HG03521 (cell line): Measurements from ENCODE around the gene CYP24A1.

ENCODE experiments used
- ATAC-seq: cut with Tn5 transposase; IDR thresholded peaks from one replicate; pipeline ENCODE4 v1.9.1; 2021; ENCODE audit warnings: mild to moderate bottlenecking, moderate library complexity; ENCODE audit not compliant: unreplicated experiment

CYP24A1 gene

DNA sequence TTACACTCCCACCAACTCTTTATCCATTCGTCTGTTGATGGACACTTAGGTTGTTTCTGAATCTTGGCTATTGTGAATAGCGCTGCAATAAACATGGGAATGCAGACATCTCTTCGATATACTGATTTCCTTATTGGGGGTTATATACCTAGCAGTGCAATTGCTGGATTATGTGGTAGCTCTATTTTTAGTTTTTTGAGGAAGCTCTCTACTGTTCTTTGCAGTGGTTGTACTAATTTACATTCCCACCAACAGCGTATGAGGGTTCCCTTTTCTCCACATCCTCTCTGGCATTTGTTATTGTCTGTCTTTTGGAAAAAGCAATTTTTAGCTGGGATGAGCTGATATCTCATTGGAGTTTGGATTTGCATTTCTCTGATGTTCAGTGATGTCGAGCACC lies 29.5 kb upstream of the CYP24A1 start:
- ATAC-seq: no peak

DNA sequence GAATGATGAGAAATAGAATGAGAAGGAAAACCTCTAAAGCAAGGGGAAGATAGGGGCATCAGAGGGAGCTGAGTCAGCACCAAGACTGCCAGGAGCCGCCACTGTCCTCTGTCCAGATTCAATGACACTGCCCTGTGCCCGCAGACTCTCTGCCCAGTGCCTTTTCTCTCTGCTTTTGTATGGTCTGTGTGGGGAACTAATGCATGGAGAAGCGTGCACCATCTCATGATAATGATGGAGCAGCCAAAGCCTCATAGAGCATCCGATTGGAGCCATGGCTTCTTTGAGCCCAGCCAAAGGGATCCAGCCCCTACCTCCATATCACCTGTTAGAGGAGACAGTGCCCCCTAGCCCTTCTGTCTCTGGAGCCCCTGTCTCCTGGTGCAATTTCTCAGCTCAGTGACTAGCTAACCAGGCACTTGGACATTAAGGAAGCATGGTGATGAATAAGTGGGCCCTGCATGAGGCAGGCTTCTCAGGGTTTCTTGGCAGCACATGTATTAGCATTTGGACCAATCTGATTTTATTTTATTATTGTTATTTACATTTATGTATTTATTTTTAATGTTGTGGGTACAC lies 27.6 kb upstream of the CYP24A1 start:
- ATAC-seq: no peak

- no peak for ATAC-seq
These were observed 26.9 kb upstream of the CYP24A1 start for GRCh38 chr20:54200487-54201267.

- ATAC-seq: no peak
These were observed 26.0 kb upstream of the CYP24A1 start for GRCh38 chr20:54199721-54200176.

GRCh38 chr20:54199283-54199682 lies 25.5 kb upstream of the CYP24A1 start:
- ATAC-seq: no peak

- no peak for ATAC-seq
These were observed 24.1 kb upstream of the CYP24A1 start for GRCh38 chr20:54197621-54198604.

DNA sequence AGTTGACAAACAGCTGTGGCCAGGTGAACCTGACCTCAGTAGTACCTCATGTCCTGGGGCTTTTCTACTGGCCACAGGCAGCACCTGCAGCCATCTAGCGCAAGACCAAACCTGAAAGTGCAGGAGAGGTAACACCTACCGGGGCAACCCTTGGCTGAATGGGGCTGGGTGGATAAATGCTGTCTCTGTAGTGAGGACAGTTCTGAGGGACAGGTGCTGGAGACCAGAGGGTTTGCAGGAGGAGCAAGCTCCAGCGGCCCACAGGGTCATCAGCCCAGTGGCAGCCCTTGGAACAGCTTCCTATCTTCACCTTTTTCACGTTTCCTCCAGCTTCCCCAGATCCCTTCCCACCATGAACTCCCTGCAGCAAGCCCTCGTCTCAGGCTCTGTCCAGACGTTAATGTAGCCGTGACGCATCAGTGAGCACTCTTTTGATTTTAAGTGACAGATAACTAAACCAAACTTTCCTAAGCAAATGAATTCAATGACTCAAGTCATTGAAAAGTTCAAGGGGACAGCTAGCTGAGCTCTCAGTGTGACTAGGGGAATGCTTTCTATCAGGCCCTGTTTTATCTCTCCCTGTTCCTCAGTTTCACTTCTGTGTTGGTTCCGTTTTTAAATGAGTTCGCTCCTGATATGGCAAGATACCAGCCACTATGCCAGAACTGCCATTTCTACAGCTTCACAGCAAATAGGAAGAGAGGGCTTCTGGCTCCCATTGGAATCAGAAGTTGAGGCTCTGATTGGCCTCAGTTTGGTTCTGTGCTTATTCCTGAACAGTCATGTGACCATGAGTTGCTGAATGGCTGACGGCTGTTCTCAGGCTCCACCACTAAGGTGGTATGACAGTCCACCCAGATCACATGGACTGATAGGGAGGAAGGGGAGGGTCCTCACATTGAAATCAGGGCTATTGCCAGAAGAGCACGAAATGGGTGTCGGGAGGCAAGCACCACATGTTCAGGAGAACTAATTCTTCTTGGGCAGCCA lies 22.0 kb upstream of the CYP24A1 start:
- ATAC-seq: no peak

DNA sequence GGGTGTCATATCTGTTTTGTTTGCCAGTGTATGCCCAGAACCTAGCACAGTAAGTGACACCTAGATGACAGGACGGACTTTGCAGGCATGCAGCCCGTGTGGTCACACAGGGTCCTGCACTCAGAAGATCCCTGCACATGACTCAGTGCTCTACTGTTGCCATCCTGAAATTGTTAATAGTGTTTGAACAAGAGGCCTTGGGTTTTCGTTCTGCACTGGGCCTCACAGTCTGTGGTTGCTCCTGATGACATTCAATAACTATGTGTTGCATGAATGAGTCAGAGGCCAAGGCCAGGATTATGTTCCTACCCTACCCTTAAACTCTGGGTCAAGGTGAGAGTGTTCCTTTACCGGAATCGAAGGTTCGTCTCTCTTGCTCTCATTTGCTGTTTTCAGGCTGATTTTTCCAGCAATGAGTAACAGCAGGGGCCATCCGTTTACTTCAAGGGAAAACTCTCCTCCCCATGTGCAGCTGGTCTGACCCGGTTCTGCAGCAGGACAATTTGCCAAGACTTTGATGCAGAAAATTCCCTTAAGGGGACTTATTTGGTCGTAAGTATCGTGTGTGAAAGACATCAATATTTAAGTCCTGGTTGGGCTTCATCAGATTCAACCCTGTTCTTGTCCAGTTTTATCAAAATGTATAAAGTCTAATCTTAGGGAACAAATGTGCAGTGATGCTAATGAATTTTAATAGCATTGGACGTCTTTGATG lies 21.1 kb upstream of the CYP24A1 start:
- no peak for ATAC-seq

DNA sequence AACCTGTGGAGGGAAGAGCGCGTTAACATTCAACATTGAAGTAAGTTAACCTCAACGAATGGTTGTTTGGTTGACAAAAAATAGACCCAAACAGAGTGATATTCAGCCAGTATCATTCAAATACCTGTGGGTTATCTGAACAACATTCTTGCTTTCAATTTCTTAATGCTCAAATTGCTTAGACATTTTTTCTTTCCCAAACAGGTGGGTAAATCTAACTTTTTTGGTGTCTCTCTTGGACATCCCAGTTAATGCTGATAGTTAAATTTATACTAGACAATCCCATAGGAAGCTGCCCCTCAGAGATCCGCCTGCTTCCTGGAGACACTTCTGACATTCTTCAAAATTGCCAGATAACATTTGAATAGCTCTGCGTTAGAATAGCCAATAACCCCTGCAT lies 20.0 kb upstream of the CYP24A1 start:
- no peak for ATAC-seq

DNA sequence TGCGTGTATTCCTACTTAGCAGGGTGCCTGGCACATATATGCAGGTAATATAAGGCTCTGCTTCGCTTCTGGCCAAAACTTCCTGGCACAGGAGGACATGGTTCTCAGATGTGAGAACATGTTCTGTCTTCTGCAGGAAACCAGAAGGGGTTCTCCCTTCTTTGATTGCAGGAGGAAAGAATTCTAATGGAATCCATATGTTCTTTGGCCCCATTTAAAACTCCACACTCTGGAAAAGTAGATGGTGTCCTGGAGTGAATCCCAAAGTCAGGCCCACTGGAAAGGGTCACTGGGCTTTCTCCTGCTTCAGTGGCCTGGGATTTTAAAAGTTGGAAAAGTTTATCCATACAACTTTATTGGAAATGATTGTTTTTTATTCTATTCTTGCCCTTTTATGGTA lies 16.4 kb upstream of the CYP24A1 start:
- ATAC-seq: no peak

- ATAC-seq: no peak
These were observed 15.8 kb upstream of the CYP24A1 start for GRCh38 chr20:54189630-54190029.

DNA sequence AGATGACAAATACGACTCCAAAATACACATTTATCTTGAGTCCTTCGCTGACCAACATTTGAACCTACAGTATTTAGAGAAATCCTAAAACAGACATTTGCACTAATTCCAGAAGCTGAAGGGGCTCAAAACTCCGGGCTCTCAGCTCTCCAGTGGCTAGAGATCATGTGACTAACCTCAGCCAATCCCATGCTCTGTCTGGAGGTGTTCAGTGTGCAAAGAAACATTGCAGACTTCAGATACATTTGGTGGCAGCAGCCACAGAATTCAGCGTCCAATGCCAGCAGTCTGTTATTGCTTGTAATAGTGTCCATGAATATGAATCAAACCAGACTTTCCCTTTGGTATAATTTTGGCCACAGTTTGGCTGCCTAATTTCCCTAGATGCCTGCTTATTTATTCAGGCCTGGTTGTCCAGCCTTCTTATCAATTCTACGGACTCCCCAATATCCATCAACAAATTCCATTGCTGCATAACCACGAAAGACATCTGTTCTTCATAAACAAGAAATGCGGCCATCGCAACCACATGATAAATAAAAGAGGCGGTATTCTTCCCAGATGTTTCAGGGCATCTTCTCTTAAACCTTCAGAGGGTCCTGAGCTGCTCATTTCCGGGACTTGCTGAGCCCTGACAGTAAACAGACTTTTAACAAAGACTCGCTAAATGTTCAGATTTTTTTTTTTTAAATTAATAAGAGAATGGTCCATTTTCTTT lies 14.5 kb upstream of the CYP24A1 start:
- ATAC-seq: no peak

GRCh38 chr20:54184904-54185626 lies 11.3 kb upstream of the CYP24A1 start:
- ATAC-seq: no peak

DNA sequence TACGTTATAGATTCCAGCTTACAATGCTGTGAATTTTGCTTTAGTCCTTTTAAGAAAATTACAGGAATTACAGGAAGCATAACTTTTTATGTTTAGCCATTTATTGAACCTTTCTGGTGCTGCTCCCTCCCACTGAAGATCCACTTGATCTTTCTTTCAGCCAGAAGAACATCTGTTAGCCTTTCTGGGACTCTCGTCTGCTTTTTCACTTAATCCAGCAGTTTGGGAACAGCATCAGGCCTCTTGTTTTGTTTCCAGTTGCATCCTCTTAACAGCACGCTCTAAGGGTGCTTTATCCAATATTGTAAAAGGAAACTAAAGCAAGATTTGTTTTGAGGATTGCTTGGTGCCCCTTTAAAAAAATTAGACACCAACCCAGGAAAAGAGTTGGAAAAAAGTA lies 10.3 kb upstream of the CYP24A1 start:
- no peak for ATAC-seq

- ATAC-seq: no peak
These were observed 7.1 kb upstream of the CYP24A1 start for GRCh38 chr20:54180931-54181330.

GRCh38 chr20:54179946-54180345 lies 6.2 kb upstream of the CYP24A1 start:
- no peak for ATAC-seq

GRCh38 chr20:54178256-54178655 lies 4.5 kb upstream of the CYP24A1 start:
- ATAC-seq: no peak

- no peak for ATAC-seq
These were observed 3.6 kb upstream of the CYP24A1 start for GRCh38 chr20:54177378-54177777.
